ENCODE results near the gene DISC1. TPM values are rescaled to one million over a fixed set of nuclear protein-coding genes. Genes with fewer than 3 reads are reported as not detected.
A peak's percentile ranks its signal among the peaks of the same experiment; 100 is the strongest.

Gene DISC1
- total RNA-seq, 2 donors from 2014 or later, result 8.0 to 9.4 TPM

DNA sequence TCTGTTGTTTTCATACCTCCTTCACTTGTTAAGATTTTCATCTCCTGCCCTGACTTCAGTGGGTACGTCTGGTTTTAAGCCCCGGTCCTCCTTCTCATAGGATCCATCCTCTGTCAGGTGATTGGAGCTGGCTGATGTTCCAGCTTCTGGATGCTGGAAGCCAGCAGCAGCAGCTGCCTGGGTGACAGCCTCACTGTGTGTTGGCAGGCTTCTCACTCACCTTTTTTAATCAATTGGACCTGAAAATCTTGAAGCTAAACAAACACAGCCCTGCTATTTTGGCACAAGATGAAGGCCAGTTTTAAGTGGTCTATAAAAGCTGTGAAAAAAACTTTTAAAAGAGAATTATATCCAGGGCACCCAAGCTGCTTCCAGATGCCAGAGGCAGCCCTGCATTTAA, 181.0 kb downstream of the DISC1 start:
- Histone ChIP-seq H3K36me3 (ENCODE audit: control insufficient read depth, insufficient read depth, low read length) (no peaks in the 10 kb centered on the region), H3K9ac (ENCODE audit: extremely low read depth, low read length, poor library complexity, severe bottlenecking) (no peak overlapping the region), H3K27ac (ENCODE audit: low read depth, low read length) (no peak overlapping the region), H3K27me3 (ENCODE audit: control insufficient read depth, insufficient read depth, low read length, poor library complexity, severe bottlenecking) (no peaks in the 10 kb centered on the region), H3K4me1 (ENCODE audit: control insufficient read depth, insufficient read depth, low read length) (peaks cover 2% of the 10 kb centered on the region), H3K9me3 (ENCODE audit: control insufficient read depth, low read length) (no peaks in the 10 kb centered on the region), H3K4me3 (ENCODE audit: low read length) (no peak overlapping the region)
- TF ChIP-seq, protein P1, sequence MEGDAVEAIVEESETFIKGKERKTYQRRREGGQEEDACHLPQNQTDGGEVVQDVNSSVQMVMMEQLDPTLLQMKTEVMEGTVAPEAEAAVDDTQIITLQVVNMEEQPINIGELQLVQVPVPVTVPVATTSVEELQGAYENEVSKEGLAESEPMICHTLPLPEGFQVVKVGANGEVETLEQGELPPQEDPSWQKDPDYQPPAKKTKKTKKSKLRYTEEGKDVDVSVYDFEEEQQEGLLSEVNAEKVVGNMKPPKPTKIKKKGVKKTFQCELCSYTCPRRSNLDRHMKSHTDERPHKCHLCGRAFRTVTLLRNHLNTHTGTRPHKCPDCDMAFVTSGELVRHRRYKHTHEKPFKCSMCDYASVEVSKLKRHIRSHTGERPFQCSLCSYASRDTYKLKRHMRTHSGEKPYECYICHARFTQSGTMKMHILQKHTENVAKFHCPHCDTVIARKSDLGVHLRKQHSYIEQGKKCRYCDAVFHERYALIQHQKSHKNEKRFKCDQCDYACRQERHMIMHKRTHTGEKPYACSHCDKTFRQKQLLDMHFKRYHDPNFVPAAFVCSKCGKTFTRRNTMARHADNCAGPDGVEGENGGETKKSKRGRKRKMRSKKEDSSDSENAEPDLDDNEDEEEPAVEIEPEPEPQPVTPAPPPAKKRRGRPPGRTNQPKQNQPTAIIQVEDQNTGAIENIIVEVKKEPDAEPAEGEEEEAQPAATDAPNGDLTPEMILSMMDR (conservative IDR thresholded peaks at IDR 0.05), result no peak
- Mint-ChIP-seq H3K9me3 (peaks cover under 1% of the 10 kb centered on the region), H3K27ac (no peak overlapping the region), H3K36me3 (ENCODE audit: low read depth) (peaks cover 13% of the 10 kb centered on the region), H3K4me3 (no peak overlapping the region), H3K27me3 (ENCODE audit: insufficient read depth) (no peaks in the 10 kb centered on the region), H3K4me1 (peaks cover 5% of the 10 kb centered on the region)
- DNase-seq, result no peak
- 91 to 100% methylated on average over 2 of the region's 2 CpGs for WGBS, 2 experiments (ENCODE audit: insufficient coverage in 1 of 2, insufficient read length in 1 of 2)

DNA sequence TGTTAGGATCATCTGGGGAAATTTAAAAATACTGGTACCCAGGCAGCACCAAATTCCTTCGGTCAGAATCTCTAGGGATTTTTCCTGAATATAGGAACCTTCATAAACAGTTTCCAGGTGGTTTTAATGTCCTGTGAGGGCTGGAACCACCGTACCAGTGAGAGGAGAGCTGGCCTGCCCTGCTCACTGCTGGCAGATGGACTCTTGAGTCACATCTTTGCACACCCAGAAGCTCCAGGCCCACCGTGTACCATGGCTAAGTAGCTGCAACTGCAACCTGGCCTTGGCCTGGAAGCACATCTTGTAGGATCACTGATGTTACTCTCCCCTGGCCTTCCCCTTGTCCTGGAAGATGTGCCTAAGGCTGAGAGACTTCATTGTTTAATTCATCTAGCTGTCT, 181.5 kb downstream of the DISC1 start:
- H3K27ac Mint-ChIP-seq, result no peak overlapping the region
- H3K9me3 Mint-ChIP-seq, result peaks cover 2% of the 10 kb centered on the region
- TF ChIP-seq, protein P1 (conservative IDR thresholded peaks at IDR 0.05), result no peak
- 91 to 96% methylated on average over 3 of the region's 3 CpGs for WGBS, 2 experiments (ENCODE audit: insufficient coverage in 1 of 2, insufficient read length in 1 of 2)
- Histone ChIP-seq H3K4me3 (ENCODE audit: low read length) (no peak overlapping the region), H3K4me1 (ENCODE audit: control insufficient read depth, insufficient read depth, low read length) (peaks cover 2% of the 10 kb centered on the region), H3K9ac (ENCODE audit: extremely low read depth, low read length, poor library complexity, severe bottlenecking) (no peak overlapping the region), H3K36me3 (ENCODE audit: control insufficient read depth, insufficient read depth, low read length) (no peaks in the 10 kb centered on the region), H3K27ac (ENCODE audit: low read depth, low read length) (no peak overlapping the region), H3K27me3 (ENCODE audit: control insufficient read depth, insufficient read depth, low read length, poor library complexity, severe bottlenecking) (no peaks in the 10 kb centered on the region), H3K9me3 (ENCODE audit: control insufficient read depth, low read length) (no peaks in the 10 kb centered on the region)
- H3K36me3 Mint-ChIP-seq (ENCODE audit: low read depth), result peaks cover 15% of the 10 kb centered on the region
- no peak overlapping the region for H3K4me3 Mint-ChIP-seq
- H3K4me1 Mint-ChIP-seq, result peaks cover 5% of the 10 kb centered on the region
- no peak for DNase-seq
- no peaks in the 10 kb centered on the region for H3K27me3 Mint-ChIP-seq (ENCODE audit: insufficient read depth)

GRCh38 chr1:231808990-231809389, 182.4 kb downstream of the DISC1 start:
- H3K4me1 ChIP-seq (ENCODE audit: control insufficient read depth, insufficient read depth, low read length), result peaks cover 2% of the 10 kb centered on the region
- Mint-ChIP-seq H3K27ac (no peak overlapping the region), H3K4me1 (peaks cover 5% of the 10 kb centered on the region), H3K27me3 (ENCODE audit: insufficient read depth) (no peaks in the 10 kb centered on the region), H3K9me3 (peaks cover 2% of the 10 kb centered on the region), H3K36me3 (ENCODE audit: low read depth) (peaks cover 19% of the 10 kb centered on the region), H3K4me3 (no peak overlapping the region)
- peak; percentile 72 for DNase-seq
- WGBS, 2 experiments (ENCODE audit: insufficient coverage in 1 of 2, insufficient read length in 1 of 2), result 88 to 100% methylated on average over 2 of the region's 2 CpGs
- TF ChIP-seq, protein P1 (conservative IDR thresholded peaks at IDR 0.05), result no peak
- no peak overlapping the region for H3K4me3 ChIP-seq (ENCODE audit: low read length)
- H3K27me3 ChIP-seq (ENCODE audit: control insufficient read depth, insufficient read depth, low read length, poor library complexity, severe bottlenecking), result no peaks in the 10 kb centered on the region
- H3K36me3 ChIP-seq (ENCODE audit: control insufficient read depth, insufficient read depth, low read length), result no peaks in the 10 kb centered on the region
- H3K9me3 ChIP-seq (ENCODE audit: control insufficient read depth, low read length), result no peaks in the 10 kb centered on the region
- no peak overlapping the region for H3K9ac ChIP-seq (ENCODE audit: extremely low read depth, low read length, poor library complexity, severe bottlenecking)
- no peak overlapping the region for H3K27ac ChIP-seq (ENCODE audit: low read depth, low read length)
